Nephron (organoid): ENCODE data around the gene MAP1B.

Source experiments
- H3K27ac Mint-ChIP-seq, 3 experiments: 2 replicates each; pipeline ENCODE4 v1.8.0; 2020; ENCODE audit warnings: mixed read lengths in 3 of 3, mild to moderate bottlenecking in 2 of 3, moderate library complexity in 1 of 3
- H3K27me3 Mint-ChIP-seq: 2 replicates; pipeline ENCODE4 v1.8.0; 2021; ENCODE audit warnings: low read depth, mild to moderate bottlenecking, moderate library complexity, mixed read lengths
- H3K36me3 Mint-ChIP-seq: 2 replicates; pipeline ENCODE4 v1.8.0; 2020; ENCODE audit warnings: low read depth, mixed read lengths
- H3K4me1 Mint-ChIP-seq: 2 replicates; pipeline ENCODE4 v1.8.0; 2020; ENCODE audit warnings: mixed read lengths
- H3K4me3 Mint-ChIP-seq, 3 experiments: 2 replicates each; pipeline ENCODE4 v1.8.0; 2020; ENCODE audit warnings: mild to moderate bottlenecking in 3 of 3, mixed read lengths in 3 of 3, moderate library complexity in 2 of 3
- H3K9me3 Mint-ChIP-seq: 2 replicates; pipeline ENCODE4 v1.8.0; 2020; ENCODE audit warnings: mixed read lengths
- TF ChIP-seq, protein P1 (sequence below), 3 experiments: fragments of 200-600 bp; sonication (generic); IDR thresholded peaks; one replicate each; pipeline ENCODE4 v1.5.0; 2021; ENCODE audit warnings: antibody characterized with exemption in 3 of 3; ENCODE audit not compliant: unreplicated experiment in 3 of 3

The MAP1B gene

DNA sequence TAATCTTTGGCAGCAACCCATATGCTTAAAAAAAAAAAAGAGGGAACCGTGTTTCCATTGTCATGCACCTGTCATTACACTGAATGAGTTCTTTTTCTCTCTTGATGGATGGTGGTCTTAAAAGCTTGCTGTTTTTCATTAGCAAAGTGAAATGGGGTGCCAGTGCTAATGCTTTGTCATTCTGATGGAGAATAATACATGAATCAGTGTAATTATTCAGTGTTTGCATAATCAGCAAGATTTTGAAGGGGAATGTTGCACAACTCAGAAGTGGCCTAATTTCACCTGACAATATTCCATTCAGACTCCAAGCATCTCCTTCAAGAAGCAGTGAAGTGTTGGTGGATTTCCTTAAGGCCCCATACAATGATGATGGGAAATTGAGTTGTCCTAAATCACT is 38.1 kb downstream of the MAP1B start:
- Mint-ChIP-seq H3K36me3 (peaks cover 12% of the 10 kb centered on the region), H3K4me1 (peaks cover 89% of the 10 kb centered on the region), H3K4me3 (no peak overlapping the region), H3K27me3 (no peaks in the 10 kb centered on the region), H3K9me3 (no peaks in the 10 kb centered on the region), H3K27ac (peak overlapping the region in 2 of 3 experiments; percentile 92 to 100)
- TF ChIP-seq, protein P1, sequence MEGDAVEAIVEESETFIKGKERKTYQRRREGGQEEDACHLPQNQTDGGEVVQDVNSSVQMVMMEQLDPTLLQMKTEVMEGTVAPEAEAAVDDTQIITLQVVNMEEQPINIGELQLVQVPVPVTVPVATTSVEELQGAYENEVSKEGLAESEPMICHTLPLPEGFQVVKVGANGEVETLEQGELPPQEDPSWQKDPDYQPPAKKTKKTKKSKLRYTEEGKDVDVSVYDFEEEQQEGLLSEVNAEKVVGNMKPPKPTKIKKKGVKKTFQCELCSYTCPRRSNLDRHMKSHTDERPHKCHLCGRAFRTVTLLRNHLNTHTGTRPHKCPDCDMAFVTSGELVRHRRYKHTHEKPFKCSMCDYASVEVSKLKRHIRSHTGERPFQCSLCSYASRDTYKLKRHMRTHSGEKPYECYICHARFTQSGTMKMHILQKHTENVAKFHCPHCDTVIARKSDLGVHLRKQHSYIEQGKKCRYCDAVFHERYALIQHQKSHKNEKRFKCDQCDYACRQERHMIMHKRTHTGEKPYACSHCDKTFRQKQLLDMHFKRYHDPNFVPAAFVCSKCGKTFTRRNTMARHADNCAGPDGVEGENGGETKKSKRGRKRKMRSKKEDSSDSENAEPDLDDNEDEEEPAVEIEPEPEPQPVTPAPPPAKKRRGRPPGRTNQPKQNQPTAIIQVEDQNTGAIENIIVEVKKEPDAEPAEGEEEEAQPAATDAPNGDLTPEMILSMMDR (IDR thresholded peaks at IDR 0.05; ENCODE audit: unreplicated experiment in 3 of 3), result no peak

GRCh38 chr5:72146056-72146455 is 38.8 kb downstream of the MAP1B start:
- Mint-ChIP-seq H3K4me3 (no peak overlapping the region), H3K27me3 (no peaks in the 10 kb centered on the region), H3K4me1 (peaks cover 89% of the 10 kb centered on the region), H3K36me3 (peaks cover 10% of the 10 kb centered on the region), H3K9me3 (no peaks in the 10 kb centered on the region), H3K27ac (peak overlapping the region in 2 of 3 experiments; percentile 16 to 100)
- TF ChIP-seq, protein P1 (IDR thresholded peaks at IDR 0.05; ENCODE audit: unreplicated experiment in 3 of 3), result no peak

- Mint-ChIP-seq H3K4me3 (peak overlapping the region in 1 of 3 experiments; percentile 11), H3K27me3 (no peaks in the 10 kb centered on the region), H3K36me3 (peaks cover 8% of the 10 kb centered on the region), H3K9me3 (no peaks in the 10 kb centered on the region), H3K4me1 (peaks cover 85% of the 10 kb centered on the region), H3K27ac (peak overlapping the region; percentile 39 to 90 (median 63))
- TF ChIP-seq, protein P1 (IDR thresholded peaks at IDR 0.05; ENCODE audit: unreplicated experiment in 3 of 3), result no peak
Measured at GRCh38 chr5:72147569-72147968, 40.3 kb downstream of the MAP1B start.

- Mint-ChIP-seq H3K4me3 (no peak overlapping the region), H3K27me3 (no peaks in the 10 kb centered on the region), H3K36me3 (no peaks in the 10 kb centered on the region), H3K27ac (peak overlapping the region in 2 of 3 experiments; percentile 24 to 90), H3K4me1 (peaks cover 72% of the 10 kb centered on the region), H3K9me3 (no peaks in the 10 kb centered on the region)
- TF ChIP-seq, protein P1 (IDR thresholded peaks at IDR 0.05; ENCODE audit: unreplicated experiment in 3 of 3), result peak in 1 of 3 experiments; percentile 15
Measured at GRCh38 chr5:72149742-72150141, 42.5 kb downstream of the MAP1B start.

DNA sequence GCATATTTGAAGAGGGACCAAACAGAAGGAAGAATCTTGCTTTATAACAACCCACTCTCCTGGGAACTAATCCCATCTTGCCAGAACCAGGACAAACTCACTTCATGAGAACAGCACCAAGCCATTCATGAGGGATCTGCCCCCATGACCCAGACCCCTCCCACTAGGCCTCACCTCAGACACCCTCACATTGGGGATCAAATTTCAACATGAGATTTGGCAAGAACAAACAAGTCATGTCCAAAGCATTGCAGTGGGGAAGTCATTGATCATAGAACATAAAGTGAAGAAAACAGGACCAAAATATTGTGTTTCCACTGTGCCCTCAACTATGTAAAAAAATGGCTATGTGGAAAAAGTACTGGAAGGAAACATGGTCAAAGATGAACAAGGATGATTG is 43.9 kb downstream of the MAP1B start:
- no peak overlapping the region for H3K4me3 Mint-ChIP-seq
- peak overlapping the region in 2 of 3 experiments; percentile 18 to 90 for H3K27ac Mint-ChIP-seq
- H3K4me1 Mint-ChIP-seq, result peaks cover 62% of the 10 kb centered on the region
- TF ChIP-seq, protein P1 (IDR thresholded peaks at IDR 0.05; ENCODE audit: unreplicated experiment in 3 of 3), result no peak
- H3K27me3 Mint-ChIP-seq, result no peaks in the 10 kb centered on the region
- H3K36me3 Mint-ChIP-seq, result peaks cover 3% of the 10 kb centered on the region
- H3K9me3 Mint-ChIP-seq, result no peaks in the 10 kb centered on the region

DNA sequence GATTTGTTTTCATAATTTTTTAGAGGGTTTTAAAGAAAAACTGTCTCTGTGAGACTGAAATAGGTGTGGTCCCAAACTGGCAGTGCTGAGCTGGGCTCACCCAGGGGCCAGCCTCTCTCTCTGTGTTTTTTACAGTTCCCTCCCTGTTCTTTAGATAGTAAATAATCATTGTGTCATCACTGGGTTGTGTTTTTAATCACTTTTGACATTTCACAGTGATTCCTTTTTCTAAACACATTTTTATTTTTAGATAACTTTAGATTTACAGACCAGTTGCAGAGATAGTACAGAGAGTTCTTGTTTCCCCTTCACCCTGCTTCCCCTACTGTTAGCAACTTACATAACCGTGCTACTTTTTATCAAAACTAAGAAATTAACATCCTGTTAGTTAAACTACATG is 44.4 kb downstream of the MAP1B start:
- H3K4me1 Mint-ChIP-seq, result peaks cover 66% of the 10 kb centered on the region
- H3K36me3 Mint-ChIP-seq, result peaks cover 5% of the 10 kb centered on the region
- H3K4me3 Mint-ChIP-seq, result no peak overlapping the region
- H3K9me3 Mint-ChIP-seq, result no peaks in the 10 kb centered on the region
- TF ChIP-seq, protein P1 (IDR thresholded peaks at IDR 0.05; ENCODE audit: unreplicated experiment in 3 of 3), result no peak
- peak overlapping the region in 2 of 3 experiments; percentile 18 to 90 for H3K27ac Mint-ChIP-seq
- no peaks in the 10 kb centered on the region for H3K27me3 Mint-ChIP-seq
